CD14-positive monocyte (primary cell): ENCODE data around the gene ARHGAP10. TPM values are rescaled to one million over a fixed set of nuclear protein-coding genes. Genes with fewer than 3 reads are reported as not detected.

Experiments
- DNase-seq, 3 donors: peaks; one replicate each; pipeline ENCODE4 v3.0.0-alpha.2; 2011 to 2022
- H2AFZ ChIP-seq: 2 replicates; pipeline ENCODE4 v1.6.0; 2012; ENCODE audit warnings: mild to moderate bottlenecking, low read depth, low read length, inconsistent platforms; ENCODE audit not compliant: insufficient read depth, poor library complexity, severe bottlenecking
- H3K27ac ChIP-seq, 2 donors: 1 replicate in 1 of 2; 2 replicates in 1 of 2; pipeline ENCODE4 v1.5.1; 2012 to 2013; ENCODE audit warnings: low read length in 2 of 2, control low read depth in 1 of 2, inconsistent platforms in 1 of 2, low read depth in 1 of 2, mild to moderate bottlenecking in 1 of 2
- H3K27me3 ChIP-seq, 2 donors: one replicate each; pipeline versions ENCODE4 v1.6.0 to v1.6.1; 2011 to 2013; ENCODE audit warnings: low read length in 2 of 2; ENCODE audit not compliant: control insufficient read depth in 2 of 2, insufficient read depth in 2 of 2
- H3K36me3 ChIP-seq, 2 donors: replicated peaks in 1 of 2; 1 replicate in 1 of 2; 2 replicates in 1 of 2; pipeline versions ENCODE4 v1.5.1 to v1.6.1; 2012 to 2013; ENCODE audit warnings: low read length in 2 of 2, control low read depth in 1 of 2, inconsistent platforms in 1 of 2, mild to moderate bottlenecking in 1 of 2; ENCODE audit not compliant: insufficient read depth in 2 of 2, control insufficient read depth in 1 of 2
- H3K4me1 ChIP-seq, 2 donors: 1 replicate in 1 of 2; 2 replicates in 1 of 2; pipeline versions ENCODE4 v1.5.1 to v1.6.1; 2012 to 2013; ENCODE audit warnings: low read length in 2 of 2, control low read depth in 1 of 2, inconsistent platforms in 1 of 2, mild to moderate bottlenecking in 1 of 2, moderate library complexity in 1 of 2; ENCODE audit not compliant: insufficient read depth in 2 of 2, control insufficient read depth in 1 of 2
- H3K4me2 ChIP-seq: replicated peaks from 2 replicates; pipeline ENCODE3; 2012; ENCODE audit warnings: low read length, moderate library complexity, mild to moderate bottlenecking; ENCODE audit not compliant: poor library complexity, severe bottlenecking; ENCODE audit errors: extremely low read depth
- H3K4me3 ChIP-seq, 3 experiments: fragments of 200-600 bp in 1 of 3; sonication (generic) in 1 of 3; replicated peaks in 1 of 3; 1 replicate in 2 of 3; 2 replicates in 1 of 3; pipeline ENCODE4 v1.5.1; 2011 to 2013; ENCODE audit warnings: low read length in 3 of 3, mild to moderate bottlenecking in 3 of 3, control low read depth in 2 of 3, low read depth in 2 of 3, inconsistent platforms in 1 of 3, moderate library complexity in 1 of 3
- H3K79me2 ChIP-seq: 2 replicates; pipeline ENCODE4 v1.6.0; 2012; ENCODE audit warnings: mild to moderate bottlenecking, control low read depth, inconsistent platforms, low read length, moderate library complexity; ENCODE audit not compliant: insufficient read depth
- H3K9ac ChIP-seq: 2 replicates; pipeline ENCODE4 v1.6.0; 2017; ENCODE audit warnings: low read length, mild to moderate bottlenecking; ENCODE audit not compliant: insufficient read depth, poor library complexity, severe bottlenecking
- H3K9me3 ChIP-seq, 2 donors: replicated peaks in 1 of 2; 1 replicate in 1 of 2; 2 replicates in 1 of 2; pipeline versions ENCODE4 v1.5.1 to v1.6.1; 2012 to 2013; ENCODE audit warnings: low read length in 2 of 2, control low read depth in 1 of 2; ENCODE audit not compliant: control insufficient read depth in 1 of 2, insufficient read depth in 1 of 2
- H4K20me1 ChIP-seq: 2 replicates; pipeline ENCODE4 v1.6.0; 2012; ENCODE audit warnings: mild to moderate bottlenecking, low read length, control low read depth, moderate library complexity; ENCODE audit not compliant: insufficient read depth
- H3K27ac Mint-ChIP-seq, 7 donors: one replicate each; pipeline ENCODE4 v1.8.0; 2020; ENCODE audit warnings: mild to moderate bottlenecking in 7 of 7, mixed read lengths in 7 of 7, moderate library complexity in 6 of 7, inconsistent platforms in 2 of 7
- H3K27me3 Mint-ChIP-seq, 3 donors: one replicate each; pipeline ENCODE4 v1.8.0; 2021 to 2022; ENCODE audit warnings: low read depth in 3 of 3, mild to moderate bottlenecking in 3 of 3, mixed read lengths in 3 of 3, moderate library complexity in 3 of 3, inconsistent platforms in 1 of 3
- H3K36me3 Mint-ChIP-seq, 2 donors: one replicate each; pipeline ENCODE4 v1.8.0; 2020; ENCODE audit warnings: mixed read lengths in 2 of 2, inconsistent platforms in 1 of 2, mild to moderate bottlenecking in 1 of 2
- H3K4me1 Mint-ChIP-seq: one replicate; pipeline ENCODE4 v1.8.0; 2020; ENCODE audit warnings: mild to moderate bottlenecking, mixed read lengths
- H3K4me3 Mint-ChIP-seq, 2 donors: one replicate each; pipeline ENCODE4 v1.8.0; 2020; ENCODE audit warnings: mild to moderate bottlenecking in 2 of 2, mixed read lengths in 2 of 2, moderate library complexity in 1 of 2
- H3K9me3 Mint-ChIP-seq, 7 donors: one replicate each; pipeline ENCODE4 v1.8.0; 2020 to 2022; ENCODE audit warnings: mixed read lengths in 7 of 7, mild to moderate bottlenecking in 6 of 7, moderate library complexity in 6 of 7, inconsistent platforms in 2 of 7
- WGBS: methylation state at CpG from one replicate; pipeline ENCODE4 v1.1.5; 2013; ENCODE audit warnings: missing lambda C conversion rate; ENCODE audit not compliant: insufficient coverage; 5-methylcytosine and 5-hydroxymethylcytosine counted together
- intact Hi-C, 2 donors: fragments of 100-400 bp; cut with micrococcal nuclease; formaldehyde crosslinking; loops; one replicate each; pipeline versions ENCODE4 v1.15.0 to v1.15.1; 2023
- polyA plus RNA-seq, 3 donors: library from polyadenylated mRNA; depleted of rRNA in 1 of 3; unstranded in 2 of 3; stranded (reverse) in 1 of 3; fragments of 300-500 nt in 2 of 3; fragments of >200 nt in 1 of 3; fragmentation: Illumina TruSeq in 2 of 3; gene quantifications; 1 replicate in 2 of 3; 2 replicates in 1 of 3; pipeline ENCODE4 v1.2.3, GENCODE V29; 2012 to 2021
- TF ChIP-seq, protein P1 (sequence below): fragments of 200-600 bp; IDR thresholded peaks from one replicate; pipeline ENCODE4 v1.8.0; 2022; ENCODE audit warnings: antibody characterized with exemption, mild to moderate bottlenecking

Gene ARHGAP10
- polyA plus RNA-seq, 3 donors, result 1.7 to 4.3 (median 3.0) TPM

GRCh38 chr4:148027201-148027600 lies 295.3 kb downstream of the ARHGAP10 start:
- TF ChIP-seq, protein P1, sequence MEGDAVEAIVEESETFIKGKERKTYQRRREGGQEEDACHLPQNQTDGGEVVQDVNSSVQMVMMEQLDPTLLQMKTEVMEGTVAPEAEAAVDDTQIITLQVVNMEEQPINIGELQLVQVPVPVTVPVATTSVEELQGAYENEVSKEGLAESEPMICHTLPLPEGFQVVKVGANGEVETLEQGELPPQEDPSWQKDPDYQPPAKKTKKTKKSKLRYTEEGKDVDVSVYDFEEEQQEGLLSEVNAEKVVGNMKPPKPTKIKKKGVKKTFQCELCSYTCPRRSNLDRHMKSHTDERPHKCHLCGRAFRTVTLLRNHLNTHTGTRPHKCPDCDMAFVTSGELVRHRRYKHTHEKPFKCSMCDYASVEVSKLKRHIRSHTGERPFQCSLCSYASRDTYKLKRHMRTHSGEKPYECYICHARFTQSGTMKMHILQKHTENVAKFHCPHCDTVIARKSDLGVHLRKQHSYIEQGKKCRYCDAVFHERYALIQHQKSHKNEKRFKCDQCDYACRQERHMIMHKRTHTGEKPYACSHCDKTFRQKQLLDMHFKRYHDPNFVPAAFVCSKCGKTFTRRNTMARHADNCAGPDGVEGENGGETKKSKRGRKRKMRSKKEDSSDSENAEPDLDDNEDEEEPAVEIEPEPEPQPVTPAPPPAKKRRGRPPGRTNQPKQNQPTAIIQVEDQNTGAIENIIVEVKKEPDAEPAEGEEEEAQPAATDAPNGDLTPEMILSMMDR, result no peak
- H3K4me3 Mint-ChIP-seq, result no peak overlapping the region
- Histone ChIP-seq H3K9ac (no peak overlapping the region), H3K27ac (no peak overlapping the region), H3K27me3 (no peaks in the 10 kb centered on the region), H2AFZ (no peak overlapping the region), H3K4me2 (no peak overlapping the region), H3K36me3 (no peaks in the 10 kb centered on the region), H3K4me3 (no peak overlapping the region), H3K9me3 (no peaks in the 10 kb centered on the region), H3K4me1 (peaks cover 0 to 2% of the 10 kb centered on the region in 2 donors), H3K79me2 (no peaks in the 10 kb centered on the region), H4K20me1 (no peaks in the 10 kb centered on the region)
- H3K9me3 Mint-ChIP-seq, result peaks cover 0 to 6% (median 0%) of the 10 kb centered on the region in 7 donors
- WGBS, result 100% methylated on average over 5 of the region's 7 CpGs
- no peak for DNase-seq
- intact Hi-C loops, result no loop called here
- H3K36me3 Mint-ChIP-seq, result peaks cover 11 to 12% of the 10 kb centered on the region in 2 donors
- peaks cover 19% of the 10 kb centered on the region for H3K4me1 Mint-ChIP-seq
- peaks cover 0 to 3% (median 2%) of the 10 kb centered on the region in 3 donors for H3K27me3 Mint-ChIP-seq
- no peak overlapping the region for H3K27ac Mint-ChIP-seq

DNA sequence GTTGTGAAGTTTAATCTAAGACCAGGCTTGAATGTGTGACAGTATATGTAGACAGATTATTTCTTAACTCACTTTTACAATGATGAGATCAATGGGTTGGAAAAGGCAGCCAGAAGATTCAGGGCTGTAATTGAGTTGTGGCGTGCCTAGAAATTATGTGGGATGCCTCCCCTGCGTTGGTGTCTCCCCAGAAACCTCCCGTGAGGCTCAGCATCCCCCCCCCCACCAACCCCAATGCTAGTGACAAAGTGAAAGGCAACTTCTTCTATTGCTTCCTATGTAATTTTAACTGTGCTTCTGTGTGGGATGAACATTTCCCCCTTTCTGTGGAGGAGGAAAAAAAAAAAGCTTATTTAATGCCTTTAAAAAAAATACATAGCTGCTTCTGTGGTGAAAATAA lies 297.9 kb downstream of the ARHGAP10 start:
- TF ChIP-seq, protein P1, result no peak
- H3K4me3 ChIP-seq, result no peak overlapping the region
- no peak overlapping the region for H3K27ac ChIP-seq
- H3K79me2 ChIP-seq, result no peaks in the 10 kb centered on the region
- no peak overlapping the region for H2AFZ ChIP-seq
- DNase-seq, result no peak
- no peak overlapping the region for H3K4me2 ChIP-seq
- no peak overlapping the region for H3K9ac ChIP-seq
- H3K27me3 ChIP-seq, result no peaks in the 10 kb centered on the region
- no CpG with 5 or more reads among the region's 3 CpGs for WGBS
- H3K4me1 ChIP-seq, result no peaks in the 10 kb centered on the region
- H3K36me3 Mint-ChIP-seq, result peaks cover 5% of the 10 kb centered on the region in 2 donors
- H3K9me3 ChIP-seq, result no peaks in the 10 kb centered on the region
- peaks cover 10% of the 10 kb centered on the region for H3K4me1 Mint-ChIP-seq
- H4K20me1 ChIP-seq, result no peaks in the 10 kb centered on the region
- H3K36me3 ChIP-seq, result no peaks in the 10 kb centered on the region
- H3K4me3 Mint-ChIP-seq, result no peak overlapping the region
- intact Hi-C loops, result no loop called here
- no peaks in the 10 kb centered on the region for H3K27me3 Mint-ChIP-seq
- H3K9me3 Mint-ChIP-seq, result peaks cover 0 to 6% (median 0%) of the 10 kb centered on the region in 7 donors
- no peak overlapping the region for H3K27ac Mint-ChIP-seq
